NT2/D1 (cell line): Measurements from ENCODE around the gene AGPS.

Experiments used
- SUZ12 ChIP-seq: IDR thresholded peaks from 2 replicates; pipeline ENCODE4 v1.6.1; 2011; ENCODE audit not compliant: insufficient read length, insufficient read depth; ENCODE audit errors: extremely low read depth
- YY1 ChIP-seq: IDR thresholded peaks from 2 replicates; pipeline ENCODE4 v1.6.1; 2011; ENCODE audit not compliant: insufficient read length, insufficient read depth
- ZNF274 ChIP-seq: IDR thresholded peaks from 2 replicates; pipeline ENCODE4 v1.6.1; 2011; ENCODE audit warnings: mild to moderate bottlenecking, low read depth, low read length

DNA sequence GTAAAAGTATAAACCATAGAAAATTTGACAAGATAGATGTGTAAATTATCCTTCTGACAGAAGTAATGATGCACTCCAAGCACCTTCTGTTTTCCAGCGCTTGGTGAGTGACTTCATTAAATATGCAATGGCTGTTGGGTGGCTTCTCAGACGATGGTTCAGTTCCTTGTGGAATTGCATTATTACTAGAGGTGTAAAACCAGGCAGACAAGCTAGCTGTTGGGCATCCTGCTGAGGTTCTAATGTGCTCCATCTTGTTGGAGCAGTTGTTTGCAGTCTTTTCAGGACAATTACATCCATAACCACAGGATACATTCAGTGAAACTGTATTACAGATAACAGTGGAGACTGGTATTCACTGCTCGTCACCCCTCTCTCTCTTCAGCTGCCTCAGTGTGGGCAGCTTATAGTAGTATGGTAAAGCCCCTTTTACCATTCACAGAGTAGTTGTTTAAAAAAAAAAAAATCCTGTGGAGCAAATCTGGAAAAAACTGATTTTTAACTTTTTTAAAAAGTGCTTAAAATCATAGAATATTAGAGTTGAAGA is 143.5 kb downstream of the AGPS start:
- TF ChIP-seq ZNF274 (no peak), SUZ12 (no peak), YY1 (no peak)
